ENCODE measurements around the gene NAV2. TPM values are rescaled to one million over a fixed set of nuclear protein-coding genes. Genes with fewer than 3 reads are reported as not detected.

The NAV2 gene
- total RNA-seq, 1 experiment from 2014 or later: 63.5 TPM

DNA sequence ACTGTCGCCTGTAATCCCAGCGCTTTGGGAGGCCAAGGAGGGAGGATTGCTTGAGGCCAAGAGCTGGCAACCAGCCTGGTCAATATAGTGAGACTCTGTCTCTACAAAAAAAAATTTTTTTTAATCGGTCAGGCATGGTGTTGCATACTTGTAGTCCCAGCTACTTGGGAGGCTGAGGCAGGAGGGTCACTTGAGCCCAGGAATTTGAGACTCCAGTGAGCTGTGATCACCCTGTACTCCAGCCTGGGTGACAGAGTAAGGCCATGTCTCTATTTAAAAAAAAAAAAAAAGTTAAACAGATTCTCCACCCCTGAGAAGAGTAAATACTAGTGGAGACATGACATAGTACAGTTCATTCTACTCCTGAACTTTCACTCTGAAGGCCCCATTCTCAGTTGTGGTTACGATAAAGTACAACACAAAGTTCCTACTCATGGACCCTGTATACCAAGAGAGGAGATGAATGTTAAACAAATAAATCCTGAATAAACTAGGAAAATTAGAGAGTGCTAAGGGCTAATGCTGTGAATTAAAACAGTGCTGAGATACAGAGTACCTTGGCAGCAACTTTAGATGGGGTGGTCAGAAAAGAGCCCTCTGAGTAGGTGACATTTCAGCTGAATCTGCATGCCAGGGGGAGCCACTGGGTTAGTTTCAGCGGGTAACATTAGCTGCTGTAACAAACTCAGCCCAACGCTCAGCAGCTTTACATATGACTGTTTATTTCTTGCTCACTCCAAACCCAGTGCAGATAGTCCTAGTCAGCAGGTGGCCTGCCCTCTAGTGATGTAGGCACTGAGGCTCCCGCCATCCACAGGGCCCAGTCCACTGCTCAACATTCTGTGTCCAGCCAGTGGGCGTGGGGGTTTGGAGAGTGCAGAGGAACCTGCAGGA lies 372.5 kb downstream of the NAV2 start:
- Mint-ChIP-seq H3K4me3 (ENCODE audit: unreplicated experiment) (no peak overlapping the region), H3K27me3 (ENCODE audit: insufficient read depth, unreplicated experiment) (no peaks in the 10 kb centered on the region), H3K27ac (ENCODE audit: unreplicated experiment) (no peak overlapping the region), H3K4me1 (ENCODE audit: low read depth, unreplicated experiment) (peaks cover 19% of the 10 kb centered on the region), H3K9me3 (ENCODE audit: unreplicated experiment) (no peaks in the 10 kb centered on the region), H3K36me3 (ENCODE audit: insufficient read depth, unreplicated experiment) (peaks cover 82% of the 10 kb centered on the region)
- H3K27me3 ChIP-seq (replicated peaks; ENCODE audit: control insufficient read depth, insufficient read depth, low read length): no peaks in the 10 kb centered on the region
- ChIA-PET CTCF (no interaction called here), POLR2A (no interaction called here)
- no peaks in the 10 kb centered on the region for H3K9me3 ChIP-seq
- DNase-seq: no peak
- H3K4me3 ChIP-seq (ENCODE audit: low read depth, low read length): no peak overlapping the region
- no TSS peak for BruUV-seq (replicated peaks)
- peaks cover 11% of the 10 kb centered on the region; the same call in 1 of the 2 replicates for H3K4me1 ChIP-seq
- H3K36me3 ChIP-seq (ENCODE audit: control insufficient read depth, insufficient read depth, low read length): peaks cover 3% of the 10 kb centered on the region; the same call in 1 of the 2 replicates
- intact Hi-C loops (cut with micrococcal nuclease; ENCODE audit: unreplicated experiment): no loop called here
- TF ChIP-seq, protein P1, sequence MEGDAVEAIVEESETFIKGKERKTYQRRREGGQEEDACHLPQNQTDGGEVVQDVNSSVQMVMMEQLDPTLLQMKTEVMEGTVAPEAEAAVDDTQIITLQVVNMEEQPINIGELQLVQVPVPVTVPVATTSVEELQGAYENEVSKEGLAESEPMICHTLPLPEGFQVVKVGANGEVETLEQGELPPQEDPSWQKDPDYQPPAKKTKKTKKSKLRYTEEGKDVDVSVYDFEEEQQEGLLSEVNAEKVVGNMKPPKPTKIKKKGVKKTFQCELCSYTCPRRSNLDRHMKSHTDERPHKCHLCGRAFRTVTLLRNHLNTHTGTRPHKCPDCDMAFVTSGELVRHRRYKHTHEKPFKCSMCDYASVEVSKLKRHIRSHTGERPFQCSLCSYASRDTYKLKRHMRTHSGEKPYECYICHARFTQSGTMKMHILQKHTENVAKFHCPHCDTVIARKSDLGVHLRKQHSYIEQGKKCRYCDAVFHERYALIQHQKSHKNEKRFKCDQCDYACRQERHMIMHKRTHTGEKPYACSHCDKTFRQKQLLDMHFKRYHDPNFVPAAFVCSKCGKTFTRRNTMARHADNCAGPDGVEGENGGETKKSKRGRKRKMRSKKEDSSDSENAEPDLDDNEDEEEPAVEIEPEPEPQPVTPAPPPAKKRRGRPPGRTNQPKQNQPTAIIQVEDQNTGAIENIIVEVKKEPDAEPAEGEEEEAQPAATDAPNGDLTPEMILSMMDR (IDR thresholded peaks at IDR 0.05; ENCODE audit: insufficient read depth in 1 of 2, low read depth in 1 of 2, low read length in 1 of 2, severe bottlenecking in 1 of 2, unreplicated experiment in 1 of 2): no peak

- H3K27me3 ChIP-seq (replicated peaks; ENCODE audit: control insufficient read depth, insufficient read depth, low read length): no peaks in the 10 kb centered on the region
- POLR2A ChIA-PET: no interaction called here
- TF ChIP-seq, protein P1 (IDR thresholded peaks at IDR 0.05; ENCODE audit: insufficient read depth in 1 of 2, low read depth in 1 of 2, low read length in 1 of 2, severe bottlenecking in 1 of 2, unreplicated experiment in 1 of 2): no peak
- H3K9me3 ChIP-seq: no peaks in the 10 kb centered on the region
- H3K36me3 ChIP-seq (ENCODE audit: control insufficient read depth, insufficient read depth, low read length): peaks cover 4% of the 10 kb centered on the region; the same call in 1 of the 2 replicates
- Mint-ChIP-seq H3K4me3 (ENCODE audit: unreplicated experiment) (no peak overlapping the region), H3K36me3 (ENCODE audit: insufficient read depth, unreplicated experiment) (peaks cover 78% of the 10 kb centered on the region), H3K9me3 (ENCODE audit: unreplicated experiment) (no peaks in the 10 kb centered on the region), H3K27me3 (ENCODE audit: insufficient read depth, unreplicated experiment) (no peaks in the 10 kb centered on the region), H3K27ac (ENCODE audit: unreplicated experiment) (no peak overlapping the region), H3K4me1 (ENCODE audit: low read depth, unreplicated experiment) (peaks cover 24% of the 10 kb centered on the region)
- CTCF ChIA-PET: no interaction called here
- BruUV-seq (replicated peaks): no TSS peak
- DNase-seq: no peak
- intact Hi-C loops (cut with micrococcal nuclease; ENCODE audit: unreplicated experiment): no loop called here
- H3K4me3 ChIP-seq (ENCODE audit: low read depth, low read length): no peak overlapping the region
- H3K4me1 ChIP-seq: peaks cover 16% of the 10 kb centered on the region; the same call in 1 of the 2 replicates
These were observed 373.3 kb downstream of the NAV2 start for GRCh38 chr11:20085918-20086317.

DNA sequence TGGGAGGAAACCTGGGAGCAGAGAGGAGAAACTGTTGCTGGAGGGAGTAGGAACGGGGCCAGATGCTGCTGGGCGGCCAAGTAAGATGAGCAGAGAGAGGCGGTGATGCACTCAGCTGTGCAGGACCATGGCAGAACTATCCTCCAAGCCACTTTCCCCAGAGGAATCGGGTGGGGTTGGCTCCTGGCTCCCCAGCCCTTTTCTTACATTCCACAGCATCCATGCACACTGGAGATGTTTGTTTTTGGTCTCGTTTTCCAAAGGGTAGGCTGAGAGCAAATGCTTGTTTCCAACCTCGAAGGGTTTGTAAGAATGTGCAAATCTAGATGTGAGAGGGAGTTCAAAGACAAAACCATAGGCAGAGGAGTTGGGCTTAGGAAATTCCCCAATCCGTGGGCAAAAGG lies 374.5 kb downstream of the NAV2 start:
- ChIA-PET POLR2A (no interaction called here), CTCF (no interaction called here)
- TF ChIP-seq, protein P1 (IDR thresholded peaks at IDR 0.05; ENCODE audit: insufficient read depth in 1 of 2, low read depth in 1 of 2, low read length in 1 of 2, severe bottlenecking in 1 of 2, unreplicated experiment in 1 of 2): no peak
- Histone ChIP-seq H3K4me3 (ENCODE audit: low read depth, low read length) (no peak overlapping the region), H3K27me3 (replicated peaks; ENCODE audit: control insufficient read depth, insufficient read depth, low read length) (no peaks in the 10 kb centered on the region), H3K36me3 (ENCODE audit: control insufficient read depth, insufficient read depth, low read length) (peaks cover 5% of the 10 kb centered on the region; the same call in 1 of the 2 replicates), H3K4me1 (peaks cover 16% of the 10 kb centered on the region; the same call in 1 of the 2 replicates), H3K9me3 (no peaks in the 10 kb centered on the region)
- no peaks in the 10 kb centered on the region for H3K27me3 Mint-ChIP-seq (ENCODE audit: insufficient read depth, unreplicated experiment)
- peaks cover 24% of the 10 kb centered on the region for H3K4me1 Mint-ChIP-seq (ENCODE audit: low read depth, unreplicated experiment)
- H3K27ac Mint-ChIP-seq (ENCODE audit: unreplicated experiment): no peak overlapping the region
- no peak overlapping the region for H3K4me3 Mint-ChIP-seq (ENCODE audit: unreplicated experiment)
- no peak for DNase-seq
- intact Hi-C loops (cut with micrococcal nuclease; ENCODE audit: unreplicated experiment): no loop called here
- BruUV-seq (replicated peaks): no TSS peak
- H3K9me3 Mint-ChIP-seq (ENCODE audit: unreplicated experiment): no peaks in the 10 kb centered on the region
- peaks cover 79% of the 10 kb centered on the region for H3K36me3 Mint-ChIP-seq (ENCODE audit: insufficient read depth, unreplicated experiment)
